ENCODE data around the gene ADAMTSL5.

ADAMTSL5 gene

GRCh38 chr19:1495051-1495798, 17.6 kb downstream of the ADAMTSL5 start:
- DNase-seq, result no peak

GRCh38 chr19:1494115-1494815, 18.6 kb downstream of the ADAMTSL5 start:
- no peak for DNase-seq

GRCh38 chr19:1492474-1493006, 20.3 kb downstream of the ADAMTSL5 start:
- no peak for DNase-seq

- DNase-seq, result no peak
Observed at GRCh38 chr19:1491849-1492170, 21.0 kb downstream of the ADAMTSL5 start.

- no peak for DNase-seq
Observed at GRCh38 chr19:1491114-1491848, 21.5 kb downstream of the ADAMTSL5 start, which contains the start of gene REEP6. Gene REEP6, plus strand, starts transcription at chr19:1491181. Its CDS starts 89 bp downstream, at chr19:1491270.

GRCh38 chr19:1490311-1491113, 22.3 kb downstream of the ADAMTSL5 start, which contains the start of gene PCSK4:
Gene PCSK4, minus strand, starts transcription at chr19:1490350. Its CDS starts 4 bp downstream, at chr19:1490346.
- DNase-seq, result peak; percentile 95

GRCh38 chr19:1489463-1490310, 23.1 kb downstream of the ADAMTSL5 start:
- no peak for DNase-seq

GRCh38 chr19:1488282-1488601, 24.6 kb downstream of the ADAMTSL5 start:
- DNase-seq, result no peak

GRCh38 chr19:1487576-1488281, 25.1 kb downstream of the ADAMTSL5 start:
- DNase-seq, result no peak

GRCh38 chr19:1486720-1487575, 25.9 kb downstream of the ADAMTSL5 start:
- no peak for DNase-seq

- DNase-seq, result no peak
Observed at GRCh38 chr19:1483979-1484428, 28.8 kb downstream of the ADAMTSL5 start.

- DNase-seq, result no peak
Observed at GRCh38 chr19:1483131-1483978, 29.5 kb downstream of the ADAMTSL5 start.

GRCh38 chr19:1482361-1483130, 30.3 kb downstream of the ADAMTSL5 start:
- no peak for DNase-seq

GRCh38 chr19:1481893-1482360, 30.9 kb downstream of the ADAMTSL5 start:
- DNase-seq, result no peak

- no peak for DNase-seq
Observed at GRCh38 chr19:1481224-1481892, 31.5 kb downstream of the ADAMTSL5 start.

GRCh38 chr19:1478934-1479707, 33.7 kb downstream of the ADAMTSL5 start, which contains the start of gene C19orf25:
Gene C19orf25, minus strand, starts transcription at chr19:1479215. Its CDS starts 312 bp downstream, at chr19:1478903.
- peak; percentile 83 for DNase-seq

All from NCI-H2227 treated with DMSO at 0.1 percent for 48 hours (cell line).